ENCODE results near the gene LRRC8A.
"Not testable (repeated sequence)": the region's sequence is repeated elsewhere in the genome, so short reads cannot be mapped to it uniquely, and the experiment has no call there.

Gene LRRC8A

DNA sequence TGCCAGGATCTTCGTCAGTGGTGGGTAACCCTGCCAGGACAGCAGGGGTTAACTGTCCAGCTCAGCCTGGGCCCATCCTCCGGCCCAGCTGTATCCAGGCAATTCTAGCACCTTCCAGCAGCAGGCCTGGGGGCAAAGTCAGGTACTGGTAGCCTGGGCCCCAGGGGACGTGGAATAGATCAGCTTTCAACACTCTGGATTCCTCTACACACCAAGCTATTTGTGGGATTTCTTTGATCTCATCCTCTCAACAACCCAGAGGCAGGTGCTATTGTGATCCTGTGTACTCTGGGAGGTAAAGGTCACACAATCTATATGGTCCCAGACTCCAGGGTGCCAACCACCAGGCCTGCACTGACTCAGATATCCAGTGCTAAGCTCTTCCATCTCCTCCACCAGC lies 43.6 kb upstream of the LRRC8A start:
- no peak overlapping the region for H3K4me3 ChIP-seq (ENCODE audit: low read depth, low read length)
- ChIA-PET CTCF (interaction anchor here (0.5 to 2.6 kb wide), 2 partner anchors 34 to 90 kb away, joined by 4 to 11 read pairs; no protein-coding TSS in a partner anchor), POLR2A (interaction anchor here (1.4 to 1.6 kb wide), 2 partner anchors 9 to 20 kb away, joined by 5 to 12 read pairs; partner anchors contain the start of genes ENDOG and SPOUT1)
- peaks cover 0 to 26% of the 10 kb centered on the region in 2 experiments; a peak in 2 of 3 replicates for H3K36me3 ChIP-seq (ENCODE audit: control insufficient read depth in 2 of 2, insufficient read depth in 1 of 2, low read length in 2 of 2)
- H3K27ac ChIP-seq (ENCODE audit: extremely low read depth, low read depth, low read length) = no peak overlapping the region
- TF ChIP-seq BCL11B (tag by site-specific recombination; IDR thresholded peaks at IDR 0.05; ENCODE audit: low read depth) (no peak), GLIS1 (tag by site-specific recombination; IDR thresholded peaks at IDR 0.05) (peak; percentile 89)
- no peaks in the 10 kb centered on the region for H3K4me1 ChIP-seq (ENCODE audit: control insufficient read depth, insufficient read depth, low read length)
- H3K9me3 ChIP-seq (ENCODE audit: control insufficient read depth, insufficient read depth, low read depth, low read length) = no peaks in the 10 kb centered on the region

DNA sequence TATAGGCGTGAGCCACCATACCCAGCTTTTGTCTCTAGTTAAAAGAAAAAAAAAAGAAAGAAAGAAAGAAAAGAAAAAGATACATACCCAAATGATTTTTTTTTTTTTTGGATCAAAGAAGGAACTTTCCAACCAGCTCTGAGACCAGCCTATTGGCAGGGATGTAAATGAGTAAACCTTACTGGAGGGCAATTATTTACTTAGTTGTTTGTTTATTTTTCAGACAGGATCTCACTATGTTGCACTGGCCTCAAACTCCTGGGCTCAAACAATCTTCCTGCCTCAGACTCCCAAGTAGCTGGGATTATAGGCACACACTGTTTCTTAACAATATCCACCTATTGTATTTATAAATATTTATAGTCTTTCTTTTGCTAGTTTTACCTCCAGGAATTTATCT lies 41.4 kb upstream of the LRRC8A start:
- Histone ChIP-seq H3K4me1 (ENCODE audit: control insufficient read depth, insufficient read depth, low read length) (no peaks in the 10 kb centered on the region), H3K4me3 (ENCODE audit: low read depth, low read length) (no peak overlapping the region), H3K9me3 (ENCODE audit: control insufficient read depth, insufficient read depth, low read depth, low read length) (no peaks in the 10 kb centered on the region), H3K27ac (ENCODE audit: extremely low read depth, low read depth, low read length) (no peak overlapping the region), H3K36me3 (ENCODE audit: control insufficient read depth in 2 of 2, insufficient read depth in 1 of 2, low read length in 2 of 2) (peaks cover 0 to 17% of the 10 kb centered on the region in 2 experiments; a peak in 2 of 3 replicates)
- TF ChIP-seq, protein P1, sequence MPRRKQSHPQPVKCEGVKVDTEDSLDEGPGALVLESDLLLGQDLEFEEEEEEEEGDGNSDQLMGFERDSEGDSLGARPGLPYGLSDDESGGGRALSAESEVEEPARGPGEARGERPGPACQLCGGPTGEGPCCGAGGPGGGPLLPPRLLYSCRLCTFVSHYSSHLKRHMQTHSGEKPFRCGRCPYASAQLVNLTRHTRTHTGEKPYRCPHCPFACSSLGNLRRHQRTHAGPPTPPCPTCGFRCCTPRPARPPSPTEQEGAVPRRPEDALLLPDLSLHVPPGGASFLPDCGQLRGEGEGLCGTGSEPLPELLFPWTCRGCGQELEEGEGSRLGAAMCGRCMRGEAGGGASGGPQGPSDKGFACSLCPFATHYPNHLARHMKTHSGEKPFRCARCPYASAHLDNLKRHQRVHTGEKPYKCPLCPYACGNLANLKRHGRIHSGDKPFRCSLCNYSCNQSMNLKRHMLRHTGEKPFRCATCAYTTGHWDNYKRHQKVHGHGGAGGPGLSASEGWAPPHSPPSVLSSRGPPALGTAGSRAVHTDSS (tag by site-specific recombination; IDR thresholded peaks at IDR 0.05) = no peak
- TF ChIP-seq KLF8 (tag by site-specific recombination; IDR thresholded peaks at IDR 0.05) (no peak), ZNF707 (tag by site-specific recombination; IDR thresholded peaks at IDR 0.05) (no peak), ZNF10 (tag by site-specific recombination; IDR thresholded peaks at IDR 0.05) (no peak), YY2 (tag by site-specific recombination; IDR thresholded peaks at IDR 0.05) (no peak), ZNF426 (tag by site-specific recombination; IDR thresholded peaks at IDR 0.05) (no peak), ZNF747 (tag by site-specific recombination; IDR thresholded peaks at IDR 0.05) (no peak), ZNF785 (tag by site-specific recombination; IDR thresholded peaks at IDR 0.05) (no peak), ZNF324 (tag by site-specific recombination; IDR thresholded peaks at IDR 0.05) (no peak), ZBTB1 (tag by site-specific recombination; IDR thresholded peaks at IDR 0.05) (no peak), ZNF354C (tag by site-specific recombination; IDR thresholded peaks at IDR 0.05; ENCODE audit: borderline replicate concordance, low read depth) (no peak), ZNF561 (tag by site-specific recombination; IDR thresholded peaks at IDR 0.05; ENCODE audit: borderline replicate concordance) (no peak), SALL2 (tag by site-specific recombination; IDR thresholded peaks at IDR 0.05; ENCODE audit: borderline replicate concordance) (no peak), ZNF2 (tag by site-specific recombination; IDR thresholded peaks at IDR 0.05) (no peak), ZNF404 (tag by site-specific recombination; IDR thresholded peaks at IDR 0.05) (no peak), ZNF548 (tag by site-specific recombination; IDR thresholded peaks at IDR 0.05) (no peak)
- POLR2A ChIA-PET = no interaction called here
- CTCF ChIA-PET = interaction anchor here (0.7 to 2.6 kb wide), 2 partner anchors 11 to 88 kb away, joined by 3 to 11 read pairs; partner anchors contain the start of gene SPOUT1

DNA sequence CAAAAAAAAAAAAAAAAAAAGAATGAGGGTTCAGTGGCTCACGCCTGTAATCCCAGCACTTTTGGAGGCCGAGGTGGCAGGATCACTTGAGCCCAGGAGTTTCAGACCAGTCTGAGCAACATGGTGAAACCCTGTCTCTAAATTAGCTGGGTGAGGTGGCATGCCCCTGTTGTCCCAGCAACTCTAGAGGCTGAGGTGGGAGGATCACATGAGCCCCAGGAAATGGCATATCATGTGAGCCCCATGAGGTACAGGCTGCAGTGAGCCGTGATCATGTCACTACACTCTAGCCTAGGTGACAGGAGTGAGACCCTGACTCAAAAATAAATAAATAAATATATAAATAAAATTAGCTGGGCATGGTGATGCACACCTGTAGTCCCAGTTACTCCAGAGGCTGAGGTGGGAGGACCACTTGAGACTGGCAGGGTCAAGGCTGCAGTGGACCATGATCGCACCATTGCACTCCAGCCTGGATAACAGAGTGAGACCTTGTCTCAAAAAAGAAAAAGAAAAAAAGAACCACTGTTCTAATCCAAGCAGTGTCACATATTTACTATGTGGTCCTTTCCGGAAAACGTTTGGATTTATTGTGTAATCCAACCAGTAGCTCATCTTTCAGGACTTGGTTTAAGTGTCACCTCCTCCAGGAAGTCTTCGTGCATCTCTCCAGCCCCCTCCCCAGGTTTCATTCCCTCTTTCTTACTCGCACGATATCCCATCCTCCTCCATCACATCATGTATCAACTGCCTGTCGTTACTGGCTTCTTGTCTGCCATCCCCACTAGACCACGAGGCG lies 40.0 kb upstream of the LRRC8A start:
- CTCF ChIA-PET = interaction anchor here (0.6 to 1.5 kb wide), 4 partner anchors 11 to 86 kb away, joined by 3 to 8 read pairs (median 3); no protein-coding TSS in a partner anchor

DNA sequence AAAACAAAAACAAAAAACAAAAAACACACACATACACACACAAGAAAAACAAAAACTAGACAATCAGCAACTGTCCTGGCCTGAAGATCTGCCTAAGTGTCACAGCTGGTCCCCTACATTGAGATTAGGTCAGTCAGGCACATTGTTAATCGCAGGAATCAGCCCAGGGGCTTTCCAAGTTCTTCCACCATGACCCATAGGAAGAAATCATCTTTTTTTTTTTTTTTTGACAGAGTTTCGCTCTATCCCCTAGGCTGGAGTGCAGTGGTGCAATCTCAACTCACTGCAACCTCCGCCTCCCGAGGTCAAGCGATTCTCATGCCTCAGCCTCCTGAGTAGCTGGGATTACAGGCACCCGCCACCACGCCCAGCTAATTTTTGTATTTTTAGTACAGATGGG lies 38.8 kb upstream of the LRRC8A start:
- H3K36me3 ChIP-seq (ENCODE audit: control insufficient read depth in 2 of 2, insufficient read depth in 1 of 2, low read length in 2 of 2); H3K4me1 ChIP-seq (ENCODE audit: control insufficient read depth, insufficient read depth, low read length); H3K27ac ChIP-seq (ENCODE audit: extremely low read depth, low read depth, low read length); H3K4me3 ChIP-seq (ENCODE audit: low read depth, low read length); POLR2A ChIA-PET; H3K9me3 ChIP-seq (ENCODE audit: control insufficient read depth, insufficient read depth, low read depth, low read length): not testable (repeated sequence)
- CTCF ChIA-PET = interaction anchor here (1.5 to 2.7 kb wide), 2 partner anchors 9 to 34 kb away, joined by 8 to 10 read pairs; no protein-coding TSS in a partner anchor

More for the DNA sequence above, 40.0 kb upstream of the LRRC8A start:
- no peak overlapping the region for H3K4me3 ChIP-seq (ENCODE audit: low read depth, low read length)
- H3K9me3 ChIP-seq (ENCODE audit: control insufficient read depth, insufficient read depth, low read depth, low read length) = no peaks in the 10 kb centered on the region
- H3K27ac ChIP-seq (ENCODE audit: extremely low read depth, low read depth, low read length) = no peak overlapping the region
- POLR2A ChIA-PET = interaction anchor here (0.6 kb wide), 1 partner anchor 110 kb away, joined by 3 read pairs; no protein-coding TSS in a partner anchor
- TF ChIP-seq, protein P2, sequence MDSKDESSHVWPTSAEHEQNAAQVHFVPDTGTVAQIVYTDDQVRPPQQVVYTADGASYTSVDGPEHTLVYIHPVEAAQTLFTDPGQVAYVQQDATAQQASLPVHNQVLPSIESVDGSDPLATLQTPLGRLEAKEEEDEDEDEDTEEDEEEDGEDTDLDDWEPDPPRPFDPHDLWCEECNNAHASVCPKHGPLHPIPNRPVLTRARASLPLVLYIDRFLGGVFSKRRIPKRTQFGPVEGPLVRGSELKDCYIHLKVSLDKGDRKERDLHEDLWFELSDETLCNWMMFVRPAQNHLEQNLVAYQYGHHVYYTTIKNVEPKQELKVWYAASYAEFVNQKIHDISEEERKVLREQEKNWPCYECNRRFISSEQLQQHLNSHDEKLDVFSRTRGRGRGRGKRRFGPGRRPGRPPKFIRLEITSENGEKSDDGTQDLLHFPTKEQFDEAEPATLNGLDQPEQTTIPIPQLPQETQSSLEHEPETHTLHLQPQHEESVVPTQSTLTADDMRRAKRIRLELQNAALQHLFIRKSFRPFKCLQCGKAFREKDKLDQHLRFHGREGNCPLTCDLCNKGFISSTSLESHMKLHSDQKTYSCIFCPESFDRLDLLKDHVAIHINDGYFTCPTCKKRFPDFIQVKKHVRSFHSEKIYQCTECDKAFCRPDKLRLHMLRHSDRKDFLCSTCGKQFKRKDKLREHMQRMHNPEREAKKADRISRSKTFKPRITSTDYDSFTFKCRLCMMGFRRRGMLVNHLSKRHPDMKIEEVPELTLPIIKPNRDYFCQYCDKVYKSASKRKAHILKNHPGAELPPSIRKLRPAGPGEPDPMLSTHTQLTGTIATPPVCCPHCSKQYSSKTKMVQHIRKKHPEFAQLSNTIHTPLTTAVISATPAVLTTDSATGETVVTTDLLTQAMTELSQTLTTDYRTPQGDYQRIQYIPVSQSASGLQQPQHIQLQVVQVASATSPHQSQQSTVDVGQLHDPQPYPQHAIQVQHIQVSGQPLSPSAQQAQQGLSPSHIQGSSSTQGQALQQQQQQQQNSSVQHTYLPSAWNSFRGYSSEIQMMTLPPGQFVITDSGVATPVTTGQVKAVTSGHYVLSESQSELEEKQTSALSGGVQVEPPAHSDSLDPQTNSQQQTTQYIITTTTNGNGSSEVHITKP (tag by site-specific recombination; IDR thresholded peaks at IDR 0.05) = 0 out of 2 replicates have a peak, but pooled peaks have one; percentile 18
- TF ChIP-seq ZNF184 (tag by site-specific recombination; IDR thresholded peaks at IDR 0.05) = no peak
- peaks cover 0 to 13% of the 10 kb centered on the region in 2 experiments; a peak in 2 of 3 replicates for H3K36me3 ChIP-seq (ENCODE audit: control insufficient read depth in 2 of 2, insufficient read depth in 1 of 2, low read length in 2 of 2)
- H3K4me1 ChIP-seq (ENCODE audit: control insufficient read depth, insufficient read depth, low read length) = no peaks in the 10 kb centered on the region

Measured in HEK293 (cell line).